ENCODE data around the gene DLG2.

DLG2 gene

GRCh38 chr11:83921447-83922192 is 1705.5 kb downstream of the DLG2 start:
- Histone ChIP-seq H3K4me1 (ENCODE audit: insufficient read depth, low read length) (no peaks in the 10 kb centered on the region), H3K27me3 (ENCODE audit: insufficient read depth, low read length) (no peaks in the 10 kb centered on the region), H3K4me3 (ENCODE audit: low read length) (no peak overlapping the region), H3K36me3 (ENCODE audit: insufficient read depth, low read length) (no peaks in the 10 kb centered on the region), H2AFZ (ENCODE audit: low read depth, low read length) (no peak overlapping the region), H3K9me3 (ENCODE audit: low read length) (no peaks in the 10 kb centered on the region)

GRCh38 chr11:83918476-83918875 is 1708.7 kb downstream of the DLG2 start:
- Histone ChIP-seq H3K4me3 (ENCODE audit: low read length) (no peak overlapping the region), H3K9me3 (ENCODE audit: low read length) (no peaks in the 10 kb centered on the region), H2AFZ (ENCODE audit: low read depth, low read length) (no peak overlapping the region), H3K27me3 (ENCODE audit: insufficient read depth, low read length) (no peaks in the 10 kb centered on the region), H3K36me3 (ENCODE audit: insufficient read depth, low read length) (no peaks in the 10 kb centered on the region), H3K4me1 (ENCODE audit: insufficient read depth, low read length) (no peaks in the 10 kb centered on the region)

DNA sequence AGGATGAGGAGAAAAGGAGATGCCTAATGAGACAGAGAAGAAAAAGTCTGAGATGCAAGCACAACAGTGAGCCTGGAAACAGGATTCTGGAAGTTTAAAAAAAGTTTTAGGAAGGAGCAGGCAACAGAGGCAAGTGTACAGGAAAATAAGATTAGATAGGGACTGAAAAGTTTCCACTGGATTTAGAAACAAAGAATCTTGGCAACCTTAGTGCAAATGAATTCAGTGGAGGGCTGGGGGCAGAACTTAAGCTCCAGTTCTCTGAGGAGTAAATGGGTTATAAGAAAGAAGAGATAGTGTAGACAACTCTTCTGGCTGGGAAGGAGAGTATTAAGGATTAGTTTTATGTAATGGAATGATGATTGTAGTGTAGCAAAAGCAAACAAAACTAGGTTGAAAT is 1712.1 kb downstream of the DLG2 start:
- no peaks in the 10 kb centered on the region for H3K27me3 ChIP-seq (ENCODE audit: insufficient read depth, low read length)
- no peaks in the 10 kb centered on the region for H3K9me3 ChIP-seq (ENCODE audit: low read length)
- H3K4me3 ChIP-seq (ENCODE audit: low read length): no peak overlapping the region
- no peaks in the 10 kb centered on the region for H3K4me1 ChIP-seq (ENCODE audit: insufficient read depth, low read length)
- no peaks in the 10 kb centered on the region for H3K36me3 ChIP-seq (ENCODE audit: insufficient read depth, low read length)
- no peak overlapping the region for H2AFZ ChIP-seq (ENCODE audit: low read depth, low read length)

DNA sequence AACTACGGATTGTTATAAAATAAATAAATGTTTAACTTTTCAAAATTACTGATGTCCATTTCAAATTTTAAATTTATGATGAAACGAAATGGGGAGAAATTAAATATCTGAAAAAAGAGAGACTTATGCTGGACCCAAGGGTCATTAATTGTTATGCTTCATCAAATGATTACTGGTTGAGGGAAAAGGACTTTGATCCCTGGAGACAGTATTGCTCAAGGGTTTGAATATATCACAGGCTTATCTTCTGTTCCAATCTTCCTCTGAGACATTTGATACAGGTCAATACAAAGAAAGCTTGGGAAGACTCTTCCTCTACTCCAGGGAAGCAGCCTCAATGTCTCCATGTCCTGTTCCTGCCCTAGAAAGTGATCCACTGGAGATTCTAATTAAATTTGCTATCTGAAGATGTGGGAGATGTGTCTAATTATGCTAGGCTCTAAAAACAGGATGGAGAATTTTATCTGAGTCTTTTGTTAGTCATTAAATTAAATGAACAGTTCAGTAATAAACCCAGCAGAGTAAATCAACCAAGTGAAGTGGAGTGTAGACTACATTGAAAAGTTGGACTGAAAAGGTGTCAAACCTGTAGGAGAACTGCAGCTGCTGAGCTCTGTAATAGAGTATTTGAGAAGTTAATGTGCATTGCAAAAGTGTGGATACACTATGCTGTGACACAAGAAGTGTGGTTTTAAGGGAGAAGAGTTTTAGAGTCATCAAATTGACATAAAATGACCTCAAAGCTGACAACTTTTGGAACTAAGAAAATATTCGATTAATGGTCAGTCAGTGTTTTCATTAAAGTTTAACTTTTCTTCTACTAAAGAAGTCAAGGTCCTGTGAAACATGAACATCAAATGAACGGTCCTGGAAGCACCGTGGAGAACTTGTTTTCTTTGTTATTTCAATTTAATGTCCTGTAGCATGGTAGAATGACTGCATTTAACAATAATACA is 1717.3 kb downstream of the DLG2 start:
- H3K4me1 ChIP-seq (ENCODE audit: insufficient read depth, low read length): no peaks in the 10 kb centered on the region

DNA sequence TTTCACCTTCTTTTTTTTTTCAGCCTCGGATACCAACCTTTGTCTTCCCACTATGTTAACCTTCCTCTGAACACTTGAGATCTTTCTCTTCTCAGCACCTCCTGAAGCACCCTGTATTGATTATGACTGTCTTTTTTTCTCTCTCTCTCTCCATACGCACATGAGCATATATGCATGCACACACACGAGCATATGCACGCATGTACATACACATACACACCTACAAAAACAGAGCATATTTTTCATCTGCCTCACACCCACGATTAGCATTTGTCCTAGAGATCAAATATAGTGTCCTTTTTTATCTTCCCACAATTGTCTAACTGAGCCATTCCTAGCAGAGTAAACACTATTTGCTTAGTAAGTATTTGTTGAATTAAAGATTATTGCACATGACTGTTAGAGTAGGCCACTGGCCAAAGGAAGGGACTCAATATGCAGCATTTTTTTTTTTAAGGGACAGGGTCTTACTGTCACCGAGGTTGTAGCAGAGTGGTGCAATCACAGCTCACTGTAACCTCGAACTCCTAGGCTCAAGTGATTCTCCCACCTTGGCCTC is 1718.8 kb downstream of the DLG2 start:
- no peaks in the 10 kb centered on the region for H3K9me3 ChIP-seq (ENCODE audit: low read length)
- no peaks in the 10 kb centered on the region for H3K36me3 ChIP-seq (ENCODE audit: insufficient read depth, low read length)
- H2AFZ ChIP-seq (ENCODE audit: low read depth, low read length): no peak overlapping the region
- H3K4me3 ChIP-seq (ENCODE audit: low read length): no peak overlapping the region
- H3K27me3 ChIP-seq (ENCODE audit: insufficient read depth, low read length): no peaks in the 10 kb centered on the region
- H3K4me1 ChIP-seq (ENCODE audit: insufficient read depth, low read length): no peaks in the 10 kb centered on the region

More for the DNA sequence above, 1717.3 kb downstream of the DLG2 start:
- no peaks in the 10 kb centered on the region for H3K27me3 ChIP-seq (ENCODE audit: insufficient read depth, low read length)
- H3K4me3 ChIP-seq (ENCODE audit: low read length): no peak overlapping the region
- H3K9me3 ChIP-seq (ENCODE audit: low read length): no peaks in the 10 kb centered on the region
- no peak overlapping the region for H2AFZ ChIP-seq (ENCODE audit: low read depth, low read length)
- no peaks in the 10 kb centered on the region for H3K36me3 ChIP-seq (ENCODE audit: insufficient read depth, low read length)

DNA sequence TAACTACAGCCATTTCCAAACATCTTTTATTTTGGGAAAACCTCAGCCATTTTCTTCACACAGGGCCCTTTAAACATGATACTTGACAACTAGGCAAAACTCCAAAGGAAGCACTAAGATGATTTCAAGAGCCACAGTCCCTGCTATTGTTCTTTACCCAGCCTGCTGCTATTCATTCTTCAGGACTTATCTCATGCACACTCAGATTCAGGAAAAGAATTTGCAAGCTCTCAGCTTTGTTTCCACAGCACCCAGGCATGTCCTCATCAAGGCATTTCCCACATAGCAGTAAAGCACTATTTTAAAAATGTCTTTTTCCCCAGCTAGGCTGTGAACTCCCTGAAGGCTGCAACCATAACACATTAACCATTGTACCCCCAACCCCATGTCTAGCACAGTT is 1731.6 kb downstream of the DLG2 start:
- no peak overlapping the region for H3K4me3 ChIP-seq (ENCODE audit: low read length)
- peaks cover 15% of the 10 kb centered on the region for H3K4me1 ChIP-seq (ENCODE audit: insufficient read depth, low read length)
- no peaks in the 10 kb centered on the region for H3K36me3 ChIP-seq (ENCODE audit: insufficient read depth, low read length)
- H3K27me3 ChIP-seq (ENCODE audit: insufficient read depth, low read length): no peaks in the 10 kb centered on the region
- H2AFZ ChIP-seq (ENCODE audit: low read depth, low read length): peak overlapping the region; percentile 14
- H3K9me3 ChIP-seq (ENCODE audit: low read length): no peaks in the 10 kb centered on the region

DNA sequence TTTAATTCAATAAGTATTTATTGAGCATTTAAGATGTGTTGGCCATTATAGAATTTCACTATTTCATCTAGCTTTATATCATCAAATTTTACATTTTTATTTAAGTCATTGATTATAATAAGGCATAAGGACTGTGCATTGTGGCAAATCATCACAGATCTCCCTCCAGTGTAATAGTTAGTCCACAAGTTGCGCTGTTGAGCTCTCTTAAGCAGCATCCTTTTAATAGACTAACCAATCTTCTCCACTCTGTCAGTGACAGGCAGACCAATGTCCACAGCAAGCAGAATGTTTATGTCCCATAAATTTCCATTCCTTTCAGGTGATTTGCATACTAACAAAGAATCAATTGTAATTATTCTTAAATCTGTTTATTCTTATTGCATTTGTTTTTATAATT is 1745.7 kb downstream of the DLG2 start:
- H3K36me3 ChIP-seq (ENCODE audit: insufficient read depth, low read length): no peaks in the 10 kb centered on the region
- no peak overlapping the region for H2AFZ ChIP-seq (ENCODE audit: low read depth, low read length)
- H3K27me3 ChIP-seq (ENCODE audit: insufficient read depth, low read length): no peaks in the 10 kb centered on the region
- no peaks in the 10 kb centered on the region for H3K4me1 ChIP-seq (ENCODE audit: insufficient read depth, low read length)
- no peak overlapping the region for H3K4me3 ChIP-seq (ENCODE audit: low read length)
- H3K9me3 ChIP-seq (ENCODE audit: low read length): no peaks in the 10 kb centered on the region

- H3K4me3 ChIP-seq (ENCODE audit: low read length): no peak overlapping the region
- no peaks in the 10 kb centered on the region for H3K36me3 ChIP-seq (ENCODE audit: insufficient read depth, low read length)
- H2AFZ ChIP-seq (ENCODE audit: low read depth, low read length): no peak overlapping the region
- no peaks in the 10 kb centered on the region for H3K9me3 ChIP-seq (ENCODE audit: low read length)
- no peaks in the 10 kb centered on the region for H3K27me3 ChIP-seq (ENCODE audit: insufficient read depth, low read length)
- no peaks in the 10 kb centered on the region for H3K4me1 ChIP-seq (ENCODE audit: insufficient read depth, low read length)
Measured at GRCh38 chr11:83871054-83871453, 1756.1 kb downstream of the DLG2 start.

GRCh38 chr11:83866655-83867054 is 1760.5 kb downstream of the DLG2 start:
- Histone ChIP-seq H3K4me3 (ENCODE audit: low read length) (no peak overlapping the region), H3K4me1 (ENCODE audit: insufficient read depth, low read length) (no peaks in the 10 kb centered on the region), H3K36me3 (ENCODE audit: insufficient read depth, low read length) (no peaks in the 10 kb centered on the region), H3K27me3 (ENCODE audit: insufficient read depth, low read length) (no peaks in the 10 kb centered on the region), H2AFZ (ENCODE audit: low read depth, low read length) (no peak overlapping the region), H3K9me3 (ENCODE audit: low read length) (no peaks in the 10 kb centered on the region)

GRCh38 chr11:83865636-83866461 is 1761.3 kb downstream of the DLG2 start:
- no peaks in the 10 kb centered on the region for H3K4me1 ChIP-seq (ENCODE audit: insufficient read depth, low read length)
- no peaks in the 10 kb centered on the region for H3K9me3 ChIP-seq (ENCODE audit: low read length)
- H3K27me3 ChIP-seq (ENCODE audit: insufficient read depth, low read length): no peaks in the 10 kb centered on the region
- H3K4me3 ChIP-seq (ENCODE audit: low read length): no peak overlapping the region
- no peak overlapping the region for H2AFZ ChIP-seq (ENCODE audit: low read depth, low read length)
- no peaks in the 10 kb centered on the region for H3K36me3 ChIP-seq (ENCODE audit: insufficient read depth, low read length)

DNA sequence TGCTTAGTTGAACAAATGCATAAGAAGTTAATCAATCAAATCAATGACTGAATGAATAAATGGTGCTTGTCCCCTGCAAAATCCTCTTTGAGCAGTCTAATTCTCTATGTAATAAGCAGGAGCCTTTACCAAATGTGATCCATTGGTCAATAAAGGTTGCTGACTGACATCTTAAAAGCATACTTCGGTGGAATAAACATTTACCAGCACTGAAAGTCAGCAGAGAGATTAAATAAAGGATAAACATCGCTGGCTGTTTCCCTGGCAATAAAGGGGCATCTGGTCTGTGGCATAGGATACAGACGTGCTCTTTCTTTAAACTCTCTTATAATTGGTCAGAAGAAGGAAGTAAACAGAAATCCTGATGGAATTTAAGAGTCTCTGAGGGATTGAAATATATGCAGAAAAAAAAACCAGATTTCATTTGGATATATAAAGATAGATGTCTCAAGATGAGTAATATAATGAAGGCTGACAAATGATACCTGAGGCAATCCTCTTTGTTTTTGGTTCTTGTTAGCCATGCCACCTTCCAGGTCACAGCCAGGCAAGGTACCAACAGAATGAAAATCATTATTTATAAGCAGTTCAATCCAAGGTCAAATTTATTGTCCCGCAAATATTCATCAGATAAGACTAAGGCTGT is 1762.6 kb downstream of the DLG2 start:
- H3K4me3 ChIP-seq (ENCODE audit: low read length): no peak overlapping the region
- no peak overlapping the region for H2AFZ ChIP-seq (ENCODE audit: low read depth, low read length)
- H3K27me3 ChIP-seq (ENCODE audit: insufficient read depth, low read length): no peaks in the 10 kb centered on the region
- H3K36me3 ChIP-seq (ENCODE audit: insufficient read depth, low read length): no peaks in the 10 kb centered on the region
- H3K4me1 ChIP-seq (ENCODE audit: insufficient read depth, low read length): no peaks in the 10 kb centered on the region
- H3K9me3 ChIP-seq (ENCODE audit: low read length): no peaks in the 10 kb centered on the region

DNA sequence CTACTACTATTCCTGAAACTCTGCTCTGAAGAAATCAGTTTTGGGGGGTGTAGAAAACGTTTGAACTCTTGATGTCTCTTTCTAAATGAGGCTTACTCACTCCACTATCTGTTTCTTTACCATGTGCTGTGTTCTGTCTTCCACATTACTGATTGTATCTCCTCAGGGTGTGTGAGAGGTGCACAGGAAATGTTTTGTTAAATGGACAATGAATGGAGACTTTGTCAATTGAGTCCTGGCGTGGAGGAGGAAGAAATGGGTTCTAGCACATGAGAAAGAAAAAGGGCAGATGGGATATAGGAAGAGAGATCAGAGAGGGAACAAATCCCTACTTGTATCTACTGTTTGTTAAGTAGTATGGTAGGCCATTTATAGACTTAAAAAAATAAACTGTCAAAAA is 1763.9 kb downstream of the DLG2 start:
- no peaks in the 10 kb centered on the region for H3K36me3 ChIP-seq (ENCODE audit: insufficient read depth, low read length)
- H3K4me3 ChIP-seq (ENCODE audit: low read length): no peak overlapping the region
- H3K9me3 ChIP-seq (ENCODE audit: low read length): no peaks in the 10 kb centered on the region
- no peak overlapping the region for H2AFZ ChIP-seq (ENCODE audit: low read depth, low read length)
- H3K27me3 ChIP-seq (ENCODE audit: insufficient read depth, low read length): no peaks in the 10 kb centered on the region
- H3K4me1 ChIP-seq (ENCODE audit: insufficient read depth, low read length): no peaks in the 10 kb centered on the region

Data from neuron (in vitro differentiated cells).